Kidney (tissue), 14 donors: Measurements from ENCODE around the gene KRTAP1-4. TPM values are rescaled to one million over a fixed set of nuclear protein-coding genes. Genes with fewer than 3 reads are reported as not detected.
"Not testable (repeated sequence)": the region's sequence is repeated elsewhere in the genome, so short reads cannot be mapped to it uniquely, and the experiment has no call there.

Experiments used
- DNase-seq, 5 donors: peaks; one replicate each; pipeline ENCODE4 v3.0.0-alpha.2; 2013 to 2020
- FAIRE-seq: peaks from 2 replicates; lab custom pipeline; 2012; peaks lifted over from hg19 to GRCh38; lab: Jason Lieb, UNC
- H3K27ac ChIP-seq, 2 donors: one replicate each; pipeline ENCODE4 v1.7.0; 2013; ENCODE audit warnings: low read depth in 2 of 2, low read length in 2 of 2, inconsistent platforms in 1 of 2
- H3K27me3 ChIP-seq: one replicate; pipeline ENCODE4 v1.7.1; 2013; ENCODE audit warnings: low read length, inconsistent platforms; ENCODE audit not compliant: control insufficient read depth, insufficient read depth
- H3K36me3 ChIP-seq, 3 donors: one replicate each; pipeline versions ENCODE4 v1.7.0 to v1.7.1; 2013; ENCODE audit warnings: low read length in 3 of 3, control low read depth in 1 of 3, inconsistent platforms in 1 of 3; ENCODE audit not compliant: insufficient read depth in 3 of 3, control insufficient read depth in 2 of 3
- H3K4me1 ChIP-seq, 3 donors: one replicate each; pipeline versions ENCODE4 v1.7.0 to v1.7.1; 2013; ENCODE audit warnings: low read length in 3 of 3, inconsistent platforms in 1 of 3, low read depth in 1 of 3; ENCODE audit not compliant: control insufficient read depth in 2 of 3, insufficient read depth in 2 of 3
- H3K4me3 ChIP-seq, 3 donors: one replicate each; pipeline versions ENCODE4 v1.7.0 to v1.8.1; 2013; ENCODE audit warnings: low read length in 3 of 3, control low read depth in 1 of 3, inconsistent platforms in 1 of 3
- H3K9ac ChIP-seq, 3 donors: one replicate each; pipeline versions ENCODE4 v1.7.0 to v1.7.1; 2013; ENCODE audit warnings: low read length in 3 of 3, control low read depth in 1 of 3, inconsistent platforms in 1 of 3
- H3K9me3 ChIP-seq, 3 donors: one replicate each; pipeline versions ENCODE4 v1.7.0 to v1.7.1; 2013; ENCODE audit warnings: low read length in 3 of 3, control low read depth in 1 of 3, inconsistent platforms in 1 of 3; ENCODE audit not compliant: control insufficient read depth in 2 of 3, insufficient read depth in 1 of 3
- intact Hi-C: fragments of 100-400 bp; cut with DNase I; formaldehyde crosslinking; loops from one replicate; pipeline ENCODE4 v1.11.1; 2022
- polyA plus RNA-seq: library from polyadenylated mRNA; stranded (reverse); fragments of 350-450 nt; fragmentation: Illumina TruSeq; extraction: RNeasy Lipid Tissue Mini Kit (QIAGEN cat#74804); gene quantifications from one replicate; pipeline ENCODE4 v1.2.3, GENCODE V29; 2014; ENCODE audit warnings: low read depth, low replicate concordance; ENCODE audit not compliant: insufficient read depth
- total RNA-seq: library from RNA; stranded (reverse); fragmentation: NEBNext Ultra II Directional; extraction: Animal tissue kit (Norgen Biotek cat#: 25700); gene quantifications from one replicate; pipeline ENCODE4 v1.2.1, GENCODE V29; 2021
- TF ChIP-seq, protein P1 (sequence below): IDR thresholded peaks from 3 replicates; pipeline ENCODE4 v1.5.1; 2012; ENCODE audit warnings: mild to moderate bottlenecking, moderate library complexity, borderline replicate concordance; ENCODE audit not compliant: insufficient read depth; ENCODE audit errors: extremely low read depth
- donor health status: control.
- donor health status: control.
- donor health status: control.
- donor health status: control.
- donor health status: control.
- donor health status: DM: yes; HTN: yes; CAD: no.
- donor health status: Normal renal cell carcinoma (clear cell type).

The KRTAP1-4 gene
- total and polyA plus RNA-seq, 2 donors from 2014 or later = not detected

DNA sequence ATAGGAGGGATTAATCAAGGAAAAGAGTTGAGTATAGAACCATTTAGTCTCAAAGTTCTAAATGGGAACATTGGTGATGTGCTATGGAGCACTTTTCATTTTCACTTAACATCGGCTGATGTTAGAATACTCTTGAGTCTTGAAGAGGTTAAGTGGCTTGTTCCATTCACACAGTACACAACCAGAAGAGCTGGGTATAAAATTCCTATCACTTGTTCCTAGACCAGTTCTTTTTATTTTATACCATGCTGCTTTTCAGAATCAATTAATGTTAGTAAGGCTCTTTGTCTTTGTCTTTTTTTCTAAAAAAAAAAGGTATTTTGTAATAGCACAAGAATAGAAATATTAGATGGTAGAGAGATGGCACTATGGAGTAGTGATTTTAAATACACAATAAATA is 13.0 kb upstream of the KRTAP1-4 start:
- Histone ChIP-seq H3K9ac (no peak overlapping the region), H3K27ac (no peak overlapping the region), H3K27me3 (no peaks in the 10 kb centered on the region), H3K36me3 (no peaks in the 10 kb centered on the region), H3K9me3 (peaks cover 0 to 4% (median 0%) of the 10 kb centered on the region in 3 donors), H3K4me1 (no peaks in the 10 kb centered on the region), H3K4me3 (no peak overlapping the region)
- no peak for FAIRE-seq
- TF ChIP-seq, protein P1, sequence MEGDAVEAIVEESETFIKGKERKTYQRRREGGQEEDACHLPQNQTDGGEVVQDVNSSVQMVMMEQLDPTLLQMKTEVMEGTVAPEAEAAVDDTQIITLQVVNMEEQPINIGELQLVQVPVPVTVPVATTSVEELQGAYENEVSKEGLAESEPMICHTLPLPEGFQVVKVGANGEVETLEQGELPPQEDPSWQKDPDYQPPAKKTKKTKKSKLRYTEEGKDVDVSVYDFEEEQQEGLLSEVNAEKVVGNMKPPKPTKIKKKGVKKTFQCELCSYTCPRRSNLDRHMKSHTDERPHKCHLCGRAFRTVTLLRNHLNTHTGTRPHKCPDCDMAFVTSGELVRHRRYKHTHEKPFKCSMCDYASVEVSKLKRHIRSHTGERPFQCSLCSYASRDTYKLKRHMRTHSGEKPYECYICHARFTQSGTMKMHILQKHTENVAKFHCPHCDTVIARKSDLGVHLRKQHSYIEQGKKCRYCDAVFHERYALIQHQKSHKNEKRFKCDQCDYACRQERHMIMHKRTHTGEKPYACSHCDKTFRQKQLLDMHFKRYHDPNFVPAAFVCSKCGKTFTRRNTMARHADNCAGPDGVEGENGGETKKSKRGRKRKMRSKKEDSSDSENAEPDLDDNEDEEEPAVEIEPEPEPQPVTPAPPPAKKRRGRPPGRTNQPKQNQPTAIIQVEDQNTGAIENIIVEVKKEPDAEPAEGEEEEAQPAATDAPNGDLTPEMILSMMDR = no peak
- intact Hi-C loops = no loop called here
- DNase-seq = no peak

DNA sequence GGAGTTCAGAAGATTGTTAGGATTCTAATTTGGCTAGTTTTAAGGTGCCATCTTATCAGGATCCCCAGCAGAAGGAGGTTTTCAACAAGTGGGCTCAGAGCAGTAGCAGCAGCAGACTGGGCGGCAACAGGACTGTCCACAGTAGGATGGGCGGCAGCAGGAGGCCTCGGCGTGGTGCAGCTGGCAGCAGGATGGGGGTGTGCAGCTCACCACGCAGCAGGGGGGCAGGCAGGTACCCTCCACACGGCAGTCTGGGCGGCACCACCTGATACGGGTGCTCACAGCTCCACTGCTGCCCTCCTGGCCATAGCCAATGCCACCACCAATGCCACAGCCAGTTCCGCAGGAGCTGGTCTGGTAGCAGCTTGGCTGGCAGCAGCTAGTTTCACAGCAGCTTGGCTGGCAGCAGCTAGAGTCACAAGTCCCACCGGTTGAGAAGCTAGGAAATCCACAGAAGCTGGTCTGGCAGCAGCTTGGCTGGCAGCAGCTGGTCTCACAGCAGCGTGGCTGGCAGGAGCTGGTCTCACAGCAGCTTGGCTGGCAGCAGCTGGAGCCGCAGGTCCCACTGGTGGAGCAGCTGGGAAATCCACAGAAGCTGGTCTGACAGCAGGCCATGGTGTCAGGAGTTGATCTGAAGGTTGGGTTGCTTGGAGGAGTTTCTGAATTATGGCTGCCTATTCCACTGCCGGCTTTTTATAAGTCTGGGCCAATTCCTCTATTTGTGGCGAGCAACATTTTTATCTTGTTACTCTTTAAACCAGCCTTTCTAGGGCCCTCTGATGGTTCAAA is 11.0 kb upstream of the KRTAP1-4 start, which contains the start of gene KRTAP1-1:
KRTAP1-1 (minus strand) TSS at position 668 of the 789 bp plus-strand sequence; CDS start at position 615, 53 bp downstream.
- H3K4me3 ChIP-seq, H3K36me3 ChIP-seq, H3K9ac ChIP-seq, DNase-seq, H3K27me3 ChIP-seq, intact Hi-C loops, FAIRE-seq, H3K9me3 ChIP-seq, H3K27ac ChIP-seq, H3K4me1 ChIP-seq: not testable (repeated sequence)

DNA sequence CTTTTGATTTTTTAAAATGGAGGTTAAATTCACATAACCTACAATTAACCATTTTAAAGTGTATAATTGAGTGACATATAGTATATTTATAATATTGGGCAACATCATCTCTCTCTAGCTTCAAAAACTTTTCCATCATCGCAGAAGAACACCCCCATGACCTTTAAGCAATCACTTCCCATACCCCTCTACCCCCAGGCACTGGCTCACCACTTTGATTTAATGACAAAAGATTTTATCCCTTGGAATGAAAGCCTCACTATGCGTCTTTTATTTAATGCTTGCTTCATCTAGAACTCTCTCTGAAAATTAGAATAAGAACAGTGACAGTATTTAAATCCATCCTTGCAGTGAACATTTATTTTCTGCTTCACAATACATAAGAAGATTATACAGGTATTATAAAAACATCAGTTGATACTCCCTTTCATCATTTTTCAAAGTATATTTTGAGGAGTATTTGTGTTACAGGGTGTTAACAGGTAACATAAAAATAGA is 7.9 kb upstream of the KRTAP1-4 start:
- TF ChIP-seq, protein P1 = no peak
- no peaks in the 10 kb centered on the region for H3K27me3 ChIP-seq
- no peak overlapping the region for H3K9ac ChIP-seq
- FAIRE-seq (no peak), DNase-seq (no peak)
- H3K27ac ChIP-seq = no peak overlapping the region
- H3K4me3 ChIP-seq = no peak overlapping the region
- peaks cover 0 to 3% (median 0%) of the 10 kb centered on the region in 3 donors for H3K9me3 ChIP-seq
- no peaks in the 10 kb centered on the region for H3K36me3 ChIP-seq
- intact Hi-C loops = no loop called here
- H3K4me1 ChIP-seq = no peaks in the 10 kb centered on the region

DNA sequence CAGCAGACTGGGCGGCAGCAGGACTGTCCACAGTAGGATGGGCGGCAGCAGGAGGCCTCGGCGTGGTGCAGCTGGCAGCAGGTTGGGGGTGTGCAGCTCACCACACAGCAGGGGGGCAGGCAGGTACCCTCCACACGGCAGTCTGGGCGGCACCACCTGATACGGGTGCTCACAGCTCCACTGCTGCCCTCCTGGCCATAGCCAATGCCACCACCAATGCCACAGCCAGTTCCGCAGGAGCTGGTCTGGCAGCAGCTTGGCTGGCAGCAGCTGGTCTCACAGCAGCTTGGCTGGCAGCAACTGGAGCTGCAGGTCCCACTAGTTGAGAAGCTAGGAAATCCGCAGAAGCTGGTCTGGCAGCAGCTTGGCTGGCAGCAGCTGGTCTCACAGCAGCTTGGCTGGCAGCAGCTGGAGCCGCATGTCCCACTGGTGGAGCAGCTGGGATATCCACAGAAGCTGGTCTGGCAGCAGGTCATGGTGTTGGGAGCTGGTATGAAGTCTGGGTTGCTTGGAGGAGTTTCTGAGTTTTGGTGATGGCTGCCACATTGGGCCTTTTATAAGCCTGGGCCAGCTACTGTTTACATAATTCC is 4.4 kb upstream of the KRTAP1-4 start, which contains the start of gene KRTAP1-3:
KRTAP1-3 (minus strand) TSS at position 529 of the 590 bp plus-strand sequence; CDS start at position 476, 53 bp downstream.
- H3K36me3 ChIP-seq, DNase-seq, H3K4me3 ChIP-seq, intact Hi-C loops, H3K27ac ChIP-seq, H3K9ac ChIP-seq, H3K9me3 ChIP-seq, H3K4me1 ChIP-seq, H3K27me3 ChIP-seq, FAIRE-seq: not testable (repeated sequence)
